ENCODE results near the gene ITGA4.
A peak's percentile ranks its signal among the peaks of the same experiment; 100 is the strongest.
"Not testable (repeated sequence)": the region's sequence is repeated elsewhere in the genome, so short reads cannot be mapped to it uniquely, and the experiment has no call there.

ITGA4 gene

GRCh38 chr2:181446985-181447384, 10.2 kb upstream of the ITGA4 start:
- no peaks in the 10 kb centered on the region for H3K27me3 ChIP-seq (ENCODE audit: low read length)
- H3K4me2 ChIP-seq (ENCODE audit: low read depth, low read length, poor library complexity, severe bottlenecking), result no peak overlapping the region
- no peak overlapping the region for H3K27ac ChIP-seq (ENCODE audit: low read depth, low read length)
- H3K9me2 ChIP-seq (replicated peaks; ENCODE audit: insufficient read depth, low read length), result no peaks in the 10 kb centered on the region
- H2AFZ ChIP-seq (ENCODE audit: low read depth, low read length, severe bottlenecking), result no peak overlapping the region
- H3F3A ChIP-seq (ENCODE audit: insufficient read depth), result no peaks in the 10 kb centered on the region
- H3K9ac ChIP-seq (ENCODE audit: low read length), result no peak overlapping the region
- no peaks in the 10 kb centered on the region for H3K79me2 ChIP-seq (ENCODE audit: insufficient read depth, low read length)
- H3K36me3 ChIP-seq (ENCODE audit: low read length), result no peaks in the 10 kb centered on the region
- H3K4me3 ChIP-seq (ENCODE audit: insufficient read depth, low read length, poor library complexity, severe bottlenecking), result no peak overlapping the region
- H3K9me3 ChIP-seq (ENCODE audit: insufficient read depth, low read length), result no peaks in the 10 kb centered on the region
- no peaks in the 10 kb centered on the region for H4K20me1 ChIP-seq (ENCODE audit: low read depth, low read length)
- TF ChIP-seq EZH2phosphoT487 (conservative IDR thresholded peaks at IDR 0.05; ENCODE audit: low read length), result no peak
- no peak for TF ChIP-seq CTCF (IDR thresholded peaks at IDR 0.05; ENCODE audit: insufficient read depth, low read length, poor library complexity, severe bottlenecking)

- H3F3A ChIP-seq (ENCODE audit: insufficient read depth); H3K9me2 ChIP-seq (replicated peaks; ENCODE audit: insufficient read depth, low read length); H3K27me3 ChIP-seq (ENCODE audit: low read length); H3K4me2 ChIP-seq (ENCODE audit: low read depth, low read length, poor library complexity, severe bottlenecking); H3K27ac ChIP-seq (ENCODE audit: low read depth, low read length); H2AFZ ChIP-seq (ENCODE audit: low read depth, low read length, severe bottlenecking); H3K4me3 ChIP-seq (ENCODE audit: insufficient read depth, low read length, poor library complexity, severe bottlenecking); H3K9ac ChIP-seq (ENCODE audit: low read length); H4K20me1 ChIP-seq (ENCODE audit: low read depth, low read length); H3K79me2 ChIP-seq (ENCODE audit: insufficient read depth, low read length); H3K9me3 ChIP-seq (ENCODE audit: insufficient read depth, low read length); H3K36me3 ChIP-seq (ENCODE audit: low read length): not testable (repeated sequence)
Observed at GRCh38 chr2:181449278-181449677, 7.9 kb upstream of the ITGA4 start.

- no peak for TF ChIP-seq CTCF (IDR thresholded peaks at IDR 0.05; ENCODE audit: insufficient read depth, low read length, poor library complexity, severe bottlenecking)
- TF ChIP-seq EZH2phosphoT487 (conservative IDR thresholded peaks at IDR 0.05; ENCODE audit: low read length), result no peak
- H3K27me3 ChIP-seq (ENCODE audit: low read length), result no peaks in the 10 kb centered on the region
- H3K79me2 ChIP-seq (ENCODE audit: insufficient read depth, low read length), result peaks cover 25% of the 10 kb centered on the region
- H3K4me3 ChIP-seq (ENCODE audit: insufficient read depth, low read length, poor library complexity, severe bottlenecking), result no peak overlapping the region
- H3K9me3 ChIP-seq (ENCODE audit: insufficient read depth, low read length), result no peaks in the 10 kb centered on the region
- H3K9me2 ChIP-seq (replicated peaks; ENCODE audit: insufficient read depth, low read length), result no peaks in the 10 kb centered on the region
- no peak overlapping the region for H3K4me2 ChIP-seq (ENCODE audit: low read depth, low read length, poor library complexity, severe bottlenecking)
- H3K9ac ChIP-seq (ENCODE audit: low read length), result no peak overlapping the region
- H2AFZ ChIP-seq (ENCODE audit: low read depth, low read length, severe bottlenecking), result no peak overlapping the region
- peaks cover 9% of the 10 kb centered on the region; the same call in 1 of the 2 replicates for H3F3A ChIP-seq (ENCODE audit: insufficient read depth)
- no peak overlapping the region for H3K27ac ChIP-seq (ENCODE audit: low read depth, low read length)
- H4K20me1 ChIP-seq (ENCODE audit: low read depth, low read length), result no peaks in the 10 kb centered on the region
- no peaks in the 10 kb centered on the region for H3K36me3 ChIP-seq (ENCODE audit: low read length)
Observed at GRCh38 chr2:181454686-181455450, 2.3 kb upstream of the ITGA4 start.

GRCh38 chr2:181456660-181457120, 496 bp upstream of the ITGA4 start:
- no peaks in the 10 kb centered on the region for H4K20me1 ChIP-seq (ENCODE audit: low read depth, low read length)
- no peaks in the 10 kb centered on the region for H3K9me3 ChIP-seq (ENCODE audit: insufficient read depth, low read length)
- peaks cover 43% of the 10 kb centered on the region for H3K79me2 ChIP-seq (ENCODE audit: insufficient read depth, low read length)
- no peaks in the 10 kb centered on the region for H3K9me2 ChIP-seq (replicated peaks; ENCODE audit: insufficient read depth, low read length)
- peak overlapping the region; percentile 93 for H3K4me2 ChIP-seq (ENCODE audit: low read depth, low read length, poor library complexity, severe bottlenecking)
- H3K27ac ChIP-seq (ENCODE audit: low read depth, low read length), result peak overlapping the region; percentile 95
- H3K4me3 ChIP-seq (ENCODE audit: insufficient read depth, low read length, poor library complexity, severe bottlenecking), result peak overlapping the region; percentile 77
- H3K27me3 ChIP-seq (ENCODE audit: low read length), result no peaks in the 10 kb centered on the region
- peak overlapping the region; percentile 83 for H3K9ac ChIP-seq (ENCODE audit: low read length)
- TF ChIP-seq EZH2phosphoT487 (conservative IDR thresholded peaks at IDR 0.05; ENCODE audit: low read length), result no peak
- no peak for TF ChIP-seq CTCF (IDR thresholded peaks at IDR 0.05; ENCODE audit: insufficient read depth, low read length, poor library complexity, severe bottlenecking)
- H3F3A ChIP-seq (ENCODE audit: insufficient read depth), result peaks cover 9% of the 10 kb centered on the region; the same call in 1 of the 2 replicates
- H2AFZ ChIP-seq (ENCODE audit: low read depth, low read length, severe bottlenecking), result peak overlapping the region; percentile 81
- H3K36me3 ChIP-seq (ENCODE audit: low read length), result no peaks in the 10 kb centered on the region

Data from SU-DHL-6 (cell line).